HEK293T (cell line): ENCODE measurements around the gene TLE4.

Experiments
- BHLHE40 ChIP-seq: fragments of 450-650 bp; IDR thresholded peaks from 2 replicates; pipeline ENCODE4 v1.6.1; 2016; ENCODE audit warnings: mild to moderate bottlenecking, moderate library complexity, borderline replicate concordance
- FOXK2 ChIP-seq: fragments of 450-650 bp; IDR thresholded peaks from 2 replicates; pipeline ENCODE4 v1.6.1; 2016; ENCODE audit warnings: mild to moderate bottlenecking
- FOXM1 ChIP-seq: fragments of 450-650 bp; IDR thresholded peaks from 2 replicates; pipeline ENCODE4 v1.6.1; 2017; ENCODE audit warnings: mild to moderate bottlenecking, borderline replicate concordance
- SP1 ChIP-seq: fragments of 450-650 bp; IDR thresholded peaks from 2 replicates; pipeline ENCODE4 v1.6.1; 2017
- SUZ12 ChIP-seq: fragments of 450-650 bp; IDR thresholded peaks from 2 replicates; pipeline ENCODE4 v1.6.1; 2016; ENCODE audit warnings: mild to moderate bottlenecking
- TARDBP ChIP-seq: fragments of 450-650 bp; IDR thresholded peaks from 2 replicates; pipeline ENCODE4 v1.6.1; 2016

- TF ChIP-seq FOXK2 = no peak
- TF ChIP-seq SUZ12 = no peak
- TF ChIP-seq FOXM1 = no peak
- TF ChIP-seq BHLHE40 = no peak
- no peak for TF ChIP-seq TARDBP
- TF ChIP-seq SP1 = no peak
These were observed 90.2 kb downstream of the TLE4 start for GRCh38 chr9:79661886-79662536.
